ENCODE measurements around the gene TSPAN32. TPM values are rescaled to one million over a fixed set of nuclear protein-coding genes. Genes with fewer than 3 reads are reported as not detected.
"Not testable (repeated sequence)": the region's sequence is repeated elsewhere in the genome, so short reads cannot be mapped to it uniquely, and the experiment has no call there.

TSPAN32 gene
- polyA plus RNA-seq, 4 donors: 1.9 to 3.4 (median 2.1) TPM

DNA sequence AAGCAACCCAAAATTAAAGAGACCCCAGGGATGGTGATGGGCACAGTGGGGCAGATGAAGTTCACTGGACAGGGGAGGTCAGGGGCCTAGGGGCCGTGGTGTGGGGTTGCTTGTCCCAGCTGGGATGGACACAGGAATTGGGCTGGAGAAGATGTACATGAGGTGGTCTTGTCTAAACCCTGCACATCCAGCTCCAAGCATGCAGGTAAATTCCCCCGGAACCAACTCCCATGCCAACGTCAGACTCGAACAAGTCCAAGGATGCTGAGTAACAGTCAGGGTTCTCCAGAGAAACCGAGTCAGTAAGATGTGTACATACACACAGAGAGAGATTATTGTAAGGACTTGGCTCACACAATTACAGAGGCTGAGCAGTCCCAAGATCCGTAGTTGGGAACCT lies 28.9 kb downstream of the TSPAN32 start:
- no peak for DNase-seq (ENCODE audit: low read depth in 4 of 4, low spot score in 2 of 4)

DNA sequence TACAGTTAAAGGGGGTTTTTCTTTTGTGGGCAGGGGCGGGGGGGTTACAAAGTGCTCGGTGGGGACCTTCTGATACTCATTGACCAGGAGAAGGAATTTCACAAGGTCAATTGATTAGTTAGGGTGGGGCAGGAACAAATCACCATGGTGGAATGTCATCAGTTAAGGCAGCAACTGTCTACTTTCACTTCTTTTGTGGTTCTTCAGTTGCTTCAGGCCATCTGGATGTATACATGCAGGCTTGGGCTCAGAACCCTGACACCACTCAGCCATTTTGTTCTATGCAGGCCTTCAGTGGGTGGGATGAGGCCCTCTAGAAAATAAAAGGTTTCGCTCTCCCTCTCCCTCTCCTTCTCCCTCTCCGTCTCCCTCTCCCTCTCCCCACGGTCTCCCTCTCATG lies 29.6 kb downstream of the TSPAN32 start:
- DNase-seq (ENCODE audit: low read depth in 4 of 4, low spot score in 2 of 4): no peak

DNA sequence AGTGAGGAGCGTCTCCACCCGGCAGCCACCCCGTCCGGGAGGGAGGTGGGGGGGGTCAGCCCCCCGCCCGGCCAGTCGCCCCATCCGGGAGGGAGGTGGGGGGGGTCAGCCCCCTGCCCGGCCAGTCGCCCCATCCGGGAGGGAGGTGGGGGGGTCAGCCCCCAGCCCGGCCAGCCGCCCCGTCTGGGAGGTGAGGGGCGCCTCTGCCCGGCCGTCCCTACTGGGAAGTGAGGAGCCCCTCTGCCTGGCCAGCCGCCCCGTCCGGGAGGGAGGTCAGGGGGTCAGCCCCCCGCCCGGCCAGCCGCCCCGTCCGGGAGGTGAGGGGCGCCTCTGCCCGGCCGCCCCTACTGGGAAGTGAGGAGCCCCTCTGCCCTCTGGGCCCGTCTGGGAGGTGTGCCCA lies 30.8 kb downstream of the TSPAN32 start:
- not testable (repeated sequence) for DNase-seq (ENCODE audit: low read depth in 4 of 4, low spot score in 2 of 4)

DNA sequence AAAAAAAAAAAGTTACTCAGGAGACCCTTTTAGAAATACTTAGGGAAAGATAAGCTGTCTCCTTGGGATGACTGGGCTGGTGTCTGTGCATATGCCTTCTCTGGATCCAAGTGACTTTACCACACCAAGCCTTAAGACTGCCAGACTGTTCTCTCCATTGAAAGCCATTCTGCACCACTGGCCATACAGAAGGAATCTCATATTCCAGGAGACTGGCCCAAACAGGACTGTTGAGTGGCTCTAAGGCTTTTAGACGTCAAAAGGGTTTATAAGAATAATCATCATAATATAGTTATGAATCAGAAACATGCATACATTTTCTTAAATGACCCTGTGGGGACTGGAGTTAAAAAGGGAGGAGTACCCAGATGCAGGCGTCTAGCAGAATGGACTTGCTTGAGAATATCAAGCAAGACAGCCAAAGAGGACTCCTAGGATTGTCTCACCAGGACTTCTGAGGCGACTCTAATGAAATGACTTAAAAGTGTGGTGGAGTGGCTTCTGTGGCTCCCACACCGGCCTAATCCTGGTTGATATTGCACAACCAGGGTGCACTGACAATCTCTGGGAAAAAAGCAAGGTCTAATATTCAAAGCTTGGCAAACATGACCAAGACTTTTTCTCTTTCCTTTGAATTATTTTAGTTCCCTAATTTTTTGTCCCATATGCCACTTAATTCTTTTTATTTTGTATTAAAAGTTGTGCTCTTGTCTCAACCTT lies 31.8 kb downstream of the TSPAN32 start:
- not testable (repeated sequence) for DNase-seq (ENCODE audit: low read depth in 4 of 4, low spot score in 2 of 4)

DNA sequence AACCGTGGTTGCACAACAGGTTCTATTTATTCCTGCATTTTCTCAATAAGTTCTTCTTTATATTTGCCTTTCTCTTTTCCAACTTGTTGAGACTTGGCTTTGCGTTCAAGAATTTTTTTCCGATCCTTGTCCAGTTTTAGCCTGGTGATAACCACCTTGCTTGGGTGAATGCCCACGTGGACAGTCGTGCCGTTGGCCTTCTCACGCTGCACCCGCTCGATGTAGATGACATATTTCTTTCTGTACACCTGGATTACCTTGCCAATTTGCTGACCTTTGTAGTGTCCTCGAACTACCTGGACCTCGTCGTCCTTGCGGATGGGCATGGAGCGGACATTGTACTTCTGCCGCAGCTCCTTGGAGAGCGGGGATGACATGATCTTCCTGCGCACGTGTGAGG lies 33.5 kb downstream of the TSPAN32 start:
- DNase-seq (ENCODE audit: low read depth in 4 of 4, low spot score in 2 of 4): not testable (repeated sequence)

- not testable (repeated sequence) for DNase-seq (ENCODE audit: low read depth in 4 of 4, low spot score in 2 of 4)
Measured at GRCh38 chr11:2338760-2339159, 36.9 kb downstream of the TSPAN32 start.

DNA sequence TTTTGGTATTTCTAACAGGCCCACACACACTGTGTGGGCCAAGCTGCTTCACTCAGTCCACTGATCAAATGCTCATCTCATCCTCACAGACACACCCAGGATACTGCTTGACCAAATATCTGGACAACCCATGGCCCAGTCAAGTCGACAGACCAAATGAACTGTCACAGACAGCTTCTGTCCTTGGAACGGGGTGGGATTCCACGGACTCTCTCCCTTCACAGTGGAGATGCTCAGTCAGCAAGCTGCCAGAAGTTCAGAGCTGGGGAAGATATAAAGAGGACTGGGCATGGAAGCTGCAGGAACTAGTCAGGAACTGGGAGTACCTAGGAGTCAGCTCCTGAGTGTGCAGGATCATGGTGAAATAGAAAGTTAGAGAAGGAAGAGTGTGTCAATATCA lies 40.7 kb downstream of the TSPAN32 start:
- no peak for DNase-seq (ENCODE audit: low read depth in 4 of 4, low spot score in 2 of 4)

DNA sequence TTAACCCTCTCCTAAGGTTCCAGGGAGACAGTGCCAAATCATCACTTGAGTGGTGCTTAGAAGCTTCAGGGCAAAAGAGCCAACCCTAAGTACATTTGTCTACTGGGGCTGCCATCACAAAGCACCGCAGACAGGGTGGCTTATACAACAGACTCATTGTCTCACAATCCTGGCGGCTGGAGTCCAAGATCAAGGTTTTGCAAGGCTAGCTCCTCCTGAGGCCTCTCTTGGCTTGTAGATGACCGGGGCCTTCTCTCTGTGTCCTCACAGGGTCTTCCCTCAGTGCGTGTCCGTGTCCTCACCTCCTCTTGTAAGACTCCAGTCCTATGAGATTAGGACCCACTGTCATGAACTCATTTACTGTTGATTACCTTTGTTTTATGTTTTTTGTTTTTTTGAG lies 41.2 kb downstream of the TSPAN32 start:
- DNase-seq (ENCODE audit: low read depth in 4 of 4, low spot score in 2 of 4): no peak

GRCh38 chr11:2343502-2343901 lies 41.7 kb downstream of the TSPAN32 start:
- no peak for DNase-seq (ENCODE audit: low read depth in 4 of 4, low spot score in 2 of 4)

DNA sequence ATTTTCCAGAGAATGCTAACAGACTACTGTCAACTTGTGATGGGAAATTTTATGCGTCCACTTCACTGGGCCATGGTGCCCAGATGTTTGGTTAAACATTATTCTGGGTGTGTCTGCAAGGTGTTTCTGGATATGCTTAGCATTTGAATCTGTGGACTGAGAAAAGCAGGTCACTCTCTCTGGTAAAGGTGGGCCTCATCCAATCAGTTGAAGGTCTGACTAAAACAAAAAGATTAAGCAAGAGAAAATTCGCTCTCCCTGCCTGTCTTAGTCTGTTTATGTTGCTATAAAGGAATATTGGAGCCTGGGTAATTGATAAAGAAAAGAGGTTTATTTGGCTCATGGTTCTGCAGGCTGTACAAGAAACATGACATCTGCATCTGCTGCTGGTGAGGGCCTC lies 43.2 kb downstream of the TSPAN32 start:
- DNase-seq (ENCODE audit: low read depth in 4 of 4, low spot score in 2 of 4): no peak

- no peak for DNase-seq (ENCODE audit: low read depth in 4 of 4, low spot score in 2 of 4)
Measured at GRCh38 chr11:2346014-2346413, 44.2 kb downstream of the TSPAN32 start.

DNA sequence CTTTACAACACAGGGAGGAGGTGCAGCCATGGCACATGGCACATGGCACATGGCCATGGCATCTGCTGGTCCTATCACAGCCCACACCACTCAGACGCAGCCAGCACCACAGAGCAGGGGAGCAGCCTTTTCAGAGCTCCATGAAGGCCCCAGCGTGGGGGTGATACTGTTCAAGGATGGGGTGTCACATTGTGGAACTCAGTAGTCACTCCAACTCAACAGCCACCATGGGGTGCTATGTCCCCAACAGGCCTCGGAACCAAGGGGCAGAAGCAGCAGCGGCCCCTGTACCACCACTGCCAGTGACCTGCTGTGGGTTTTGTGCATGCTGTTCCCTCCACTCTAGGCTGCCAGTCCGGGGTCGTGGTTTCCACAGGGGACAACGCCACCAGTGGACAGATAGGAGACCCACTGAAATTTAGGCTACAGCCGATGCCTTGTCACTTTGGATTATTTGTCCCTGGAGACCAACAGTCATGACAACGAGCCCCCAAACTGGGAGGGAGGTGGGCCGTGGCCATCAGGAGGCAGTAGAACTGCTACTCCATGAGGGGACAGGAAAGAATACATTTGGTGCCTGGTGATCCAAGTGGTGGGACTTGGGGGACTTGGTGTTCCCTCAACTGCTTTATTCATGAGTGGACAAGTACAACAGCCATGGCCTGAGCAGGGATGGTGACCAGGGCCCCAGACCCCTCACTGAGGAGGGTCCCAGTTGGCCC lies 44.9 kb downstream of the TSPAN32 start:
- DNase-seq (ENCODE audit: low read depth in 4 of 4, low spot score in 2 of 4): no peak

- no peak for DNase-seq (ENCODE audit: low read depth in 4 of 4, low spot score in 2 of 4)
Measured at GRCh38 chr11:2347308-2347830, 45.6 kb downstream of the TSPAN32 start.

GRCh38 chr11:2348986-2349385 lies 47.2 kb downstream of the TSPAN32 start:
- no peak for DNase-seq (ENCODE audit: low read depth in 4 of 4, low spot score in 2 of 4)

DNA sequence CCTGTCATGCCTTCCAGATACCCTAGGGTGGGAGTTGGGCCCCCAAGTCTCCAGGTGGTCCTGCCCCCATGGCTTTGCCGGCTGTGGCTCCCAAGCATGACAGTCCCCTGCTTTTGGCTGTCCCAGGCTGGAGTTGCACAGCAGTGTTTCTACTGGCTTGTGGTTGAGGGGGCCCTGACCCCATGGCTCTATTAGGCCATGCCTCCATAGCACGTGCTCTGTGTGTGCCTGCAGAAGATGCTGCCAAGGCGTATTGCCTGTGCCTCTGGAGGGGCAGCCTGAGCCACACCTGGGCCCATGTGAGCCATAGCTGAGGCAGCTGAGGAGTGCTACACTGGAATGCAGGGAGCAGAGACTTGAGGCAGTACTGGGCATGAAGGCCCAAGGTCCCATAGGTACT lies 49.9 kb downstream of the TSPAN32 start:
- no peak for DNase-seq (ENCODE audit: low read depth in 4 of 4, low spot score in 2 of 4)

DNA sequence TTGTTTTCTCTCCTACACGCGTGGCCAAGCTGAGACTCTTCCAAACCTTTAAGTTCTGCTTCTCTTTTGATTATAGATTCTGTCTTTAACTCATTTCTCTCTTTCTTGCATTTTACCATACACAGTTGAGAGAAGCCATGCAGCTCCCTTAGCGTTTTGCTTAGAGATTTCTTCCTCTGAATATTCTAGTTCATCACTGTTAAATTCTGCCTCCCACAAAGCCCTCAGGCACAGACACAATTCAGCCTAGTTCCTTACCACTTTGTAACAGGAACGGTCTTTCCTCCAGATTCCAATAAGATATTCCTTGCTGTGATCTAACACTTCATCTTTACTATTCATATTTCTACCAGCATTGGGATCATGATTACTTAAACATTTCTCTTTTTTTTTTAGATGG lies 50.6 kb downstream of the TSPAN32 start:
- no peak for DNase-seq (ENCODE audit: low read depth in 4 of 4, low spot score in 2 of 4)

DNA sequence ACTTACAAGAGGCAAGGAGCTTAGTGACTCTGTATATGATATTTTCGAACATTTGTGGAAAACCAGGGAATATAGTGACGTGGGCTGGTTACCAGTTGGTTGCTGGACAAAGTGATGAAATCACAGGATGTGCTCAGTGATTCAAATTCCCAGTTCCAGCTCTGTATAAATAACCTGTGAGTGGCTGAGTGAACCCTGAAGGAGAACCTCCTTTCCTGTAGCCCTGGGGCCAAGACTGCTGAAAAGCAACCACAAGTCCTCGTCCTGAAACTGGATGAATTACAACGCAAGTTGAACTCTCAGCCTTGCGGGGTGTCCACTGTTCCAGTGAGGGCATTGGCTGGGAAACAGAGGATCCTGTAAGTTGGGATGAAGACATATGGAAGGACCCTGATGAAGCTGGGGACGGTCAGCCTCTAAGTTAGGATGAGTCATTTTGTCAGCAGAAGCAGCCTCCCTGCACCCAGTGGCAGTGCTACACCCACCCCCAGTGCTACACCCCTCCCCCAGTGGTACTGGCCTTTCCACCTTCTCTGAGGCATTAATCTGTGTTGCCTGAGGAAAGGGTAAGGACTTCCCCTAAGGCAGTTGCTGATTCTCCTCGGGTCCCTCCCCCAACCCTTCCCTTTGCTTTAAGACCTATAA lies 53.3 kb downstream of the TSPAN32 start:
- no peak for DNase-seq (ENCODE audit: low read depth in 4 of 4, low spot score in 2 of 4)

DNA sequence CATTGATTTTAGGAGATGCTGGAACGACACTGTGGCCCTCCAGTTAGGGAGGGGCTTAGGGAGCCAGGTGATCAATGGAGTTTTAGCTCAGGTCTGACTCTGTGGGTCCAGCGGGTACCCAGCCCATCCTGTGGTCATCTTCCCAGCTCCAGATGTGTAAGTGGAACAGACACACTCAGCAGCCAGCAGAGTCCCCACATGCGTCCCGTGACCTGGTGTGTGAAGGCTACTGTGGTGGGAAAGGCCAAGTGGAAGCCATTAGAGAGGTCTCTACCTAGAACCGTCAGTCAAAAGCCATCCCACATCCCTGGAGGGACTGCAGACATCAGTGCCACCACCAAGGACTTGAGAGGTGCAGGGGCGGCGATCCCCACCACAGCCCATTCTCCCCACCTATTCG lies 55.4 kb downstream of the TSPAN32 start:
- DNase-seq (ENCODE audit: low read depth in 4 of 4, low spot score in 2 of 4): no peak

DNA sequence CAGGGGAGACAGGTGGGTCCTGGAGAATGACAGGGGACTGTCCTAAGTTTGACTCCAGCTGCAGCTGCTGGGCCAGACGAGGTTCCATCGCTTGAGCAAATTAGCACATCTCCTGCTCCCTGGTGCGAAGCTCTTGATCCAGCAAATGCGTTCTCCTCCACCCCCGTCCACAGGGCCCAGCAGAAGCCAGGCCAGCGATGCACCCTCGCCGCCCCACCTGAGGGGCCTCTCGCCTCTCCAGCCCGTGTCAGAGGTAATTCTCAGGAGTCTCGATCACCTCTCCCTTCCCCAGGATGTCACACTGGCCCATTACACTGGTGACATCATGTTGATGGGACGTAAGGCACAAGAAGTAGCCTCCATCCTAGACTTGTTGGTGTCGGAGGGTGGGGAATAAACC lies 55.8 kb downstream of the TSPAN32 start:
- DNase-seq (ENCODE audit: low read depth in 4 of 4, low spot score in 2 of 4): not testable (repeated sequence)

DNA sequence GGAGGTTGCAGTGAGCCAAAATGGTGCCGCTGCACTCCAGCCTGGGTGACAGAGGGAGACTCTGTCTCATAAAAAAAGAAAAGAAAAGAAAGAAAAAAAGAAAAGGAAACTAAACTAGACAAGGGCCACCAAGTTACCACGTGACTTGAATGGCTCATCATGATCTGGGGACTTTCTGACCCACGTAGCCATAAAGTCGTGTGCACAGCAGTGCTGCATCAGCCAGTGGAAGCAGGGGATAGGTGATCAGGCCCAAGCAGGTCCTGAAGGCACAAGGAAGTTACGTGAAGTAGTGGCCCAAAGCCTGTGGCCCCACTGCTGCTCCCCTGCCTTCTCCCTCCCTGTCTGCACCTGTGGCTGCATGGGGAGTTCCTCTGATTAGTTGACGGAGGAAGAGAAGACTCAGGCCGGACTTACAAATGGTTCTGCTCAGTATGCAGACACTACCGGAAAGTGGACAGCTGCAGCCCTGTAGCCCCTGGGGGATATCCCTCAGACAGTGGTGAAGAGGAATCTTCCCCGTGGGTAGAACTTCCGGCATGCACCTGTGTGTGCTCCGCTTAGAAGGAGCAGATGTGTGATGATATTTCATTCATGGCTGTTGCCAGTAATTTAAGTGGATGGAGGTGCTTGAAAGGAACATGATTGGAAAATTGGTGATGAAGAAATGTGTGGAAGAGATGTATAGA lies 57.1 kb downstream of the TSPAN32 start:
- no peak for DNase-seq (ENCODE audit: low read depth in 4 of 4, low spot score in 2 of 4)

DNA sequence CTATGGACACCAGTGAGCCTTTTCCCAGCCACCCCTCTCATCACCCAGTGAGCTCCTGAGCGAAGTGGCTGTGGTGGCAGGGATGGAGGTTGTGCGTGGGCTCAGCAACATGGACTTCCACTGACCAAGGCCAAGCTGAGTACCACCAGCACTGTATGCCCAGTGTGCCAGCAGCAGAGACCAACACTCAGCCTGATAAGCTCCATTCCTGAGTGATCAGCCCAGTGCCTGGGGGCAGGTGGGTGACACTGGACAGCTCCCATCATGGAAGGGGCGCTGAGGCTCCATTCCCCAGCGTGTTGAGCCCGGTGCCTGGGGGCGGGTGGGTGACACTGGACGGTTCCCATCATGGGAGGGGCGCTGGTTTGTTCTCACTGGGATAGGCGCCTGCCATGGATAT lies 57.7 kb downstream of the TSPAN32 start:
- DNase-seq (ENCODE audit: low read depth in 4 of 4, low spot score in 2 of 4): no peak

All from left renal cortex interstitium (tissue), 4 donors.